GM12864 (cell line): Measurements from ENCODE around the gene CDC42BPA.
"Not testable (repeated sequence)": the region's sequence is repeated elsewhere in the genome, so short reads cannot be mapped to it uniquely, and the experiment has no call there.

ENCODE experiments used
- DNase-seq: peaks from one replicate; pipeline ENCODE4 v3.0.0-alpha.2; 2011; ENCODE audit warnings: low read depth
- H3K4me3 ChIP-seq: 2 replicates; pipeline ENCODE4 v1.5.1; 2011; ENCODE audit warnings: mild to moderate bottlenecking, low read depth, low read length, control low read depth
- CTCF ChIP-seq: IDR thresholded peaks from 2 replicates; pipeline ENCODE4 v1.5.1; 2011; ENCODE audit warnings: low read depth, mild to moderate bottlenecking, moderate library complexity, low read length, control low read depth, inconsistent platforms; ENCODE audit errors: missing control alignments

CDC42BPA gene

GRCh38 chr1:226960944-226961765 lies 357.1 kb downstream of the CDC42BPA start:
- no peak for DNase-seq
- no peak for TF ChIP-seq CTCF
- H3K4me3 ChIP-seq = no peak overlapping the region

GRCh38 chr1:226960256-226960655 lies 358.0 kb downstream of the CDC42BPA start:
- no peak overlapping the region for H3K4me3 ChIP-seq

GRCh38 chr1:226958300-226958699 lies 360.0 kb downstream of the CDC42BPA start:
- H3K4me3 ChIP-seq = no peak overlapping the region
- DNase-seq = no peak
- no peak for TF ChIP-seq CTCF

More at GRCh38 chr1:226960256-226960655, 358.0 kb downstream of the CDC42BPA start:
- no peak for DNase-seq
- no peak for TF ChIP-seq CTCF

- no peak for TF ChIP-seq CTCF
- H3K4me3 ChIP-seq = no peak overlapping the region
- no peak for DNase-seq
Observed at GRCh38 chr1:226957714-226958113, 360.6 kb downstream of the CDC42BPA start.

GRCh38 chr1:226956942-226957713 lies 361.2 kb downstream of the CDC42BPA start:
- no peak for TF ChIP-seq CTCF
- no peak for DNase-seq
- H3K4me3 ChIP-seq = no peak overlapping the region

GRCh38 chr1:226955857-226956256 lies 362.4 kb downstream of the CDC42BPA start:
- H3K4me3 ChIP-seq, DNase-seq: not testable (repeated sequence)

- no peak for TF ChIP-seq CTCF
- H3K4me3 ChIP-seq = no peak overlapping the region
- no peak for DNase-seq
Observed at GRCh38 chr1:226954777-226955176, 363.5 kb downstream of the CDC42BPA start.
